HCT116 (cell line): ENCODE results near the gene OR2L8.

Source experiments
- ATF3 ChIP-seq: IDR thresholded peaks from 2 replicates; pipeline ENCODE4 v1.6.1; 2012
- CTCF ChIP-seq, 3 experiments: fragments of 200-600 bp in 1 of 3; sonication (generic) in 1 of 3; IDR thresholded peaks in 2 of 3; conservative IDR thresholded peaks in 1 of 3; 2 replicates each; pipeline ENCODE4 v1.5.1; 2012 to 2017; ENCODE audit warnings: low read depth in 2 of 3, low read length in 2 of 3, antibody characterized with exemption in 1 of 3, borderline replicate concordance in 1 of 3, control low read depth in 1 of 3, mild to moderate bottlenecking in 1 of 3, mixed read lengths in 1 of 3, mixed run types in 1 of 3, moderate library complexity in 1 of 3; ENCODE audit not compliant: insufficient read depth in 1 of 3
- ELF1 ChIP-seq: IDR thresholded peaks from 2 replicates; pipeline ENCODE4 v1.6.1; 2012; ENCODE audit warnings: low read depth, borderline replicate concordance
- EZH2 ChIP-seq: fragments of 200-600 bp; sonication (generic); IDR thresholded peaks from 2 replicates; pipeline ENCODE4 v1.6.1; 2017; ENCODE audit warnings: antibody characterized with exemption, mixed run types
- POLR2A ChIP-seq: IDR thresholded peaks from 2 replicates; pipeline ENCODE4 v1.7.0; 2011; ENCODE audit warnings: borderline replicate concordance; ENCODE audit not compliant: insufficient read depth, insufficient read length; ENCODE audit errors: extremely low read depth
- POLR2AphosphoS5 ChIP-seq: IDR thresholded peaks from 2 replicates; pipeline ENCODE4 v1.6.1; 2011; ENCODE audit warnings: mild to moderate bottlenecking, low read depth, low read length, moderate library complexity
- RAD21 ChIP-seq: IDR thresholded peaks from 2 replicates; pipeline ENCODE4 v1.6.1; 2012; ENCODE audit warnings: low read depth, mild to moderate bottlenecking
- SIN3A ChIP-seq: IDR thresholded peaks from 2 replicates; pipeline ENCODE4 v1.6.1; 2012; ENCODE audit warnings: low read depth

- TF ChIP-seq ATF3 (no peak), POLR2AphosphoS5 (no peak), EZH2 (no peak), SIN3A (no peak), RAD21 (no peak), CTCF (IDR thresholded peaks at IDR 0.05 in 2 of 3, conservative IDR thresholded peaks at IDR 0.05 in 1 of 3; ENCODE audit: borderline replicate concordance in 1 of 3, insufficient read depth in 1 of 3, low read depth in 2 of 3, low read length in 2 of 3) (no peak), POLR2A (no peak), ELF1 (no peak)
Observed at GRCh38 chr1:247942624-247943023, 6.0 kb upstream of the OR2L8 start.
